AG04450 (cell line): Measurements from ENCODE around the gene METTL8. TPM values are rescaled to one million over a fixed set of nuclear protein-coding genes. Genes with fewer than 3 reads are reported as not detected.
"Not testable (repeated sequence)": the region's sequence is repeated elsewhere in the genome, so short reads cannot be mapped to it uniquely, and the experiment has no call there.

Experiments
- CTCF ChIA-PET: fragments of 300-600, 350-600 bp; formaldehyde crosslinking; extraction: SDS; loops from one replicate; lab custom pipeline; 2022; ENCODE audit warnings: antibody characterized with exemption, inconsistent platforms; lab: Charles Lee
- POLR2A ChIA-PET: fragments of 350-600 bp; formaldehyde crosslinking; extraction: SDS; loops from one replicate; lab custom pipeline; 2021; ENCODE audit warnings: antibody characterized with exemption, inconsistent platforms; lab: Yijun Ruan, JAX
- DNase-seq: peaks from one replicate; pipeline ENCODE4 v3.0.0-alpha.2; 2011; ENCODE audit warnings: low read depth, low spot score
- H3K27ac ChIP-seq: one replicate; pipeline ENCODE4 v1.5.1; 2012; ENCODE audit warnings: low read depth, low read length, control low read depth
- H3K27me3 ChIP-seq: one replicate; pipeline ENCODE4 v1.6.0; 2012; ENCODE audit warnings: low read length; ENCODE audit not compliant: control insufficient read depth, insufficient read depth
- H3K4me3 ChIP-seq: 2 replicates; pipeline ENCODE4 v1.5.1; 2011; ENCODE audit warnings: mild to moderate bottlenecking, low read depth, low read length, control low read depth
- H3K9me3 ChIP-seq: 2 replicates; pipeline ENCODE4 v1.5.1; 2012; ENCODE audit warnings: low read length; ENCODE audit not compliant: control insufficient read depth, insufficient read depth
- CTCF ChIP-seq: IDR thresholded peaks from 2 replicates; pipeline ENCODE4 v1.5.1; 2011; ENCODE audit warnings: low read depth, low read length, control low read depth, inconsistent platforms
- polyA plus RNA-seq: library from polyadenylated mRNA; depleted of rRNA; stranded (reverse); fragments of >200 nt; gene quantifications from 2 replicates; pipeline ENCODE4 v1.2.3, GENCODE V29; 2011

METTL8 gene
- polyA plus RNA-seq, 1 experiment, result 25.9 TPM

GRCh38 chr2:171317492-171318125 lies 116.2 kb downstream of the METTL8 start:
- DNase-seq, result no peak
- no peaks in the 10 kb centered on the region for H3K27me3 ChIP-seq
- ChIA-PET CTCF (interaction anchor here (0.6 to 2.1 kb wide), 2 partner anchors 99 to 214 kb away, joined by 3 to 6 read pairs; no protein-coding TSS in a partner anchor), POLR2A (interaction anchor here (1.1 kb wide), 1 partner anchor 10 kb away, joined by 3 read pairs; no protein-coding TSS in a partner anchor)
- H3K27ac ChIP-seq, result no peak overlapping the region
- no peak overlapping the region for H3K4me3 ChIP-seq
- no peaks in the 10 kb centered on the region; the same call in 1 of the 2 replicates for H3K9me3 ChIP-seq
- TF ChIP-seq CTCF, result no peak

GRCh38 chr2:171316755-171317337 lies 116.9 kb downstream of the METTL8 start:
- POLR2A ChIA-PET, result interaction anchor here (1.1 kb wide), 1 partner anchor 10 kb away, joined by 3 read pairs; no protein-coding TSS in a partner anchor
- peaks cover 5% of the 10 kb centered on the region for H3K9me3 ChIP-seq
- H3K27ac ChIP-seq, result no peak overlapping the region
- no peak for DNase-seq
- no peaks in the 10 kb centered on the region for H3K27me3 ChIP-seq
- H3K4me3 ChIP-seq, result no peak overlapping the region
- CTCF ChIA-PET, result interaction anchor here (1.7 to 2.1 kb wide), 2 partner anchors 10 to 100 kb away, joined by 4 to 6 read pairs; no protein-coding TSS in a partner anchor
- TF ChIP-seq CTCF, result no peak

- Histone ChIP-seq H3K4me3 (no peak overlapping the region), H3K27ac (no peak overlapping the region), H3K27me3 (no peaks in the 10 kb centered on the region), H3K9me3 (peaks cover 5% of the 10 kb centered on the region)
- ChIA-PET POLR2A (no interaction called here), CTCF (interaction anchor here (1.1 to 2.1 kb wide), 3 partner anchors 11 to 100 kb away, joined by 3 to 6 read pairs (median 4); no protein-coding TSS in a partner anchor)
- no peak for TF ChIP-seq CTCF
- DNase-seq, result no peak
These were observed 117.6 kb downstream of the METTL8 start for GRCh38 chr2:171316220-171316619.

- ChIA-PET POLR2A (no interaction called here), CTCF (interaction anchor here (1.1 to 2.1 kb wide), 3 partner anchors 11 to 101 kb away, joined by 3 to 6 read pairs (median 4); no protein-coding TSS in a partner anchor)
- TF ChIP-seq CTCF, result no peak
- Histone ChIP-seq H3K27me3 (no peaks in the 10 kb centered on the region), H3K4me3 (no peak overlapping the region), H3K9me3 (peaks cover 5% of the 10 kb centered on the region), H3K27ac (no peak overlapping the region)
- no peak for DNase-seq
These were observed 118.0 kb downstream of the METTL8 start for GRCh38 chr2:171315781-171316180.

GRCh38 chr2:171312182-171312581 lies 121.6 kb downstream of the METTL8 start:
- H3K9me3 ChIP-seq, H3K27me3 ChIP-seq, CTCF ChIA-PET: not testable (repeated sequence)

GRCh38 chr2:171311589-171311988 lies 122.2 kb downstream of the METTL8 start:
- H3K4me3 ChIP-seq, H3K27me3 ChIP-seq, CTCF ChIA-PET, H3K27ac ChIP-seq, DNase-seq, H3K9me3 ChIP-seq, POLR2A ChIA-PET: not testable (repeated sequence)

More at GRCh38 chr2:171312182-171312581, 121.6 kb downstream of the METTL8 start:
- POLR2A ChIA-PET, DNase-seq, H3K4me3 ChIP-seq, H3K27ac ChIP-seq: not testable (repeated sequence)
